Fibroblast of skin of back (primary cell): ENCODE measurements around the gene CSF1R. TPM values are rescaled to one million over a fixed set of nuclear protein-coding genes. Genes with fewer than 3 reads are reported as not detected.

Experiments
- DNase-seq: peaks from one replicate; pipeline ENCODE4 v3.0.0-alpha.2; 2013
- polyA plus RNA-seq, 2 experiments: library from polyadenylated mRNA; unstranded; fragments of 120-200 nt; gene quantifications; one replicate each; pipeline ENCODE4 v1.2.1, GENCODE V29; 2013; ENCODE audit not compliant: insufficient read length in 2 of 2

CSF1R gene
- polyA plus RNA-seq (2013, experiment 1 of 2; ENCODE audit: insufficient read length): 1.9 TPM
- 0.64 TPM for polyA plus RNA-seq (2013, experiment 2 of 2; ENCODE audit: insufficient read length)

DNA sequence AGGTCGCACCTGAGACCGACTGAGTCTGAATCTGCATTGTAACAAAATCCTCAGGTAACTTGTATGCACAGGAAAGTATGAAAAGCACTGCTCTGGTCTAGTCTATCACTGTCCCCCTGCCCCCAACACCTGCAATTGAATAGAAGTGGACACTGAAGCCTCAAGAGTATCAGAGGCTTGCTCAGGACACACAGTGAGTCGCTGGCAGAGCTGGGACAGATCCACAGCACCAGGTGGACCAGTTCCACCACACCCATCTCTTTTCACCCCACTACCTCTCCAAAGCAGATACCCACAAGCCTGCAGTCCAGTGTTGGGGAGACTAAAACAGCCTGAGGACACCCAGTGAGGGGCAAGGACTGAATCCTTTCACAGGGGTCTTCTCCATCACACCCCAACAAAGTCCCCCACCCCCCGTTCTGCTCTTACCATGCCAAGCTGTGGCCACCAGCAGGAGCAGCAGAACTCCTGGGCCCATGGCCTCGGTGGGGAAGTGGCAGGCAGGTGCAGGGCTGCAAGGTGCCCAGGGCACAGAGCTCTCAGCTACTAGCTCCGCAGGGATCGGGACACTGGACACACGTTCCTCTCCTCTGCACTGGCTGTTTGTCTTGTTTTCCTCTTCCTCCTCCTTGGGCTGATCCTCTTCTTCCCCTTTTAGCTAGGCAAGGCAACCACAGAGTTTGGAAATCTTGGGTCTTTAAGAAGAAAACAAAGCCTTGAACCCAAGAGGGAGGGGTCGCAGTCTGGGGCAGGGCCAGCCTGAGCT lies at the start of gene CSF1R:
TSS of gene CSF1R (minus strand) at position 605 of the 766 bp plus-strand sequence. CDS start at position 478, 127 bp downstream.
- DNase-seq: no peak

DNA sequence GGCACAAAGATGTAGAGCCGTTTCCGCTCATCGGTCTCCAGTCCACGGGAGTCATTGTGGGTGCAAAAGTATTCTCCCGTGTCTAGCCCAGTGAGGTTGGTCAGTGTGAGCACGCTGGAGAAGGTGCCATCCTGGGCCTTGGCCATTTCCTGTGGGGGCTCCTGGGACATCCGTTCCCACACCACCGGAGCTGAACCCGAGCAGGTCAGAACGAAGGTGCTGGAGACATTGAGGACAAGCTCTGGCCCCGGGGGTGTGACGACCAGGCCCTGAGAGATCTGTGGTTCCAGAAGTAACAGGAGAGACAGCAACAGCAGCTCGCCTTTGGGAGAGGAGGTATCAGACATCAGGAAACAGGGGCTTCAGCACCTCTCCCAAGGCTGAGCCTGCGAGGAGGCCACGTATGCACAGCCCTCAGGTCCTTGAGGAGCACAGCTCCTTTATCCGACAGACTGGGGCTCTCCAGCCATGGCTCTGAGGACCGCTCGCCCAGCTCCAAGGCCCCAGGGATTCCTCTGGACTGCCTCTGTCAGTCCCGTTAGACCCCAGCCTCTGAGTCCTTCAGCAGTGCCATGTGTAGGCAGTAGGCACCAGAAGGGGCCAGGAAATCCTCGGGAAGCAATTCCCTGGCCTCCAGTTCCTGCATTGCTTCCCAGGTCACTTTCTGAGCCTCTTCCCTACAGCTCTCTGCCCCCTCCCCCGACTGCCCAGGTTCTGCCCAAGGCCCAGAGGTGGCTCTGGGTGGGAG lies 49.4 kb upstream of the CSF1R start:
- DNase-seq: no peak

DNA sequence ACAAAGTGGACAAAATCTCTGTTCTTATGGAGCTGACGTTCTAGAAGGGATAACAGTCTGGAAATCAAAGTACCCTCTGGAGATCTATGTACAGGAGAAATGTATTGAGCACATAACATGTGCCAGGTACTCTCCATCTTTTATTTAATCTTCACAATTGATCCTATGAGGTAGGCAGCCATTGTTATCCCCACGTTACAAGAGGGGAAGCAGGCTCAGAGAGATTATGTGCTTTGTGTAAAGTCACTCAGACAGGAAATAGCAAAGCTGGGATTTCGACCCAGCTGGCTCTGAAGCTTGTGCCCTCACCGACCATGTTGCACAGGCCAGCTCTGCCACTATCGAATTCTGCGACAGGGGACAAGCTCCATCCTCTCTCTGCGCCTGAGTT lies 47.8 kb upstream of the CSF1R start:
- no peak for DNase-seq

DNA sequence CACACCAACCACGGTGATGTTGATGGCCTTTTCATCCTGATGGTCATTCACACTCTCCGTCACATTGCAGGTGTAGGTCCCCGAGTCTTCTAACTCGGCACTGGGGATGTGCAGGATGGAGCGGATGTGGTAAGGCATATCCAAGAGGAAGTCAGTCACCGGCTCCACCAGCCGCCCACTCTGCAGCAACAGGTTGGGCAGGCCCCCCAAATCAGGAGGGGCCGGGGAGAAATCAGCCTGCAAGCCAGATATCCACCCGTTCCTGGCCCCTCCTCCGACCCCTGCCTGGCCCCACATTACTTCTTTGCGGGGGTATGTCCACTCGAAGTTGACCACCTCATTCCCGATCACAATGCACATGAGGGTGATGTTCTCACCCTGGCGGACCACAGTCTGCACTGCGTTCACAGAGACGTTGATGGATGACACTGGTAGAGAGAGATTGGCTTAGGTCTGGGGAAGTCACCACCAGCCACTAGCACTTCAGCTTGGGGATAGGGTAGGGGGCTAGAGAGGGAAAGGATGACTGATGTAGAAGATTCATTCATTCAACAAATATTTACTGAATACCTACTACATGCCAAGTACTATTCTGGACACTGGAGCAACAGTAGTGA lies 47.3 kb upstream of the CSF1R start:
- no peak for DNase-seq

DNA sequence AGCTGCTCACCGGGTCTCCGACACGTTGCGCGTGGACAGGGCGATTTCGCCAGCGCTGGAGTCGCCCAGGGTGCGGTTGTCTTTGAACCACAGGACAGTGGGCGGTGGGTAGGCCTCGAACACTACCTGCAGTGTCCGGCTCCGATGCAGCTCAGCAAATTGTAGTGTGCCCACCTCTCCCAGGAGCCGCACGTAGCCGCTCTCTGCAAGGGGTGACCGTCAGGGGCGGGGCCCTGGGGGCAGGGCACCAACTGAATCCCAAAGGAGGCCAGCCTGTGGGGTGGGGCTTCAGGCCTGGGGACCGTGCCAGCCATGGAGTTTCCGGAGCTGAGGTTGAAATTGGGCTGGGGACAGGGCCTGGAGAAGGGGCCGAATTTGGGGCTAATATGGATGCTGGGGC lies 46.4 kb upstream of the CSF1R start:
- no peak for DNase-seq

DNA sequence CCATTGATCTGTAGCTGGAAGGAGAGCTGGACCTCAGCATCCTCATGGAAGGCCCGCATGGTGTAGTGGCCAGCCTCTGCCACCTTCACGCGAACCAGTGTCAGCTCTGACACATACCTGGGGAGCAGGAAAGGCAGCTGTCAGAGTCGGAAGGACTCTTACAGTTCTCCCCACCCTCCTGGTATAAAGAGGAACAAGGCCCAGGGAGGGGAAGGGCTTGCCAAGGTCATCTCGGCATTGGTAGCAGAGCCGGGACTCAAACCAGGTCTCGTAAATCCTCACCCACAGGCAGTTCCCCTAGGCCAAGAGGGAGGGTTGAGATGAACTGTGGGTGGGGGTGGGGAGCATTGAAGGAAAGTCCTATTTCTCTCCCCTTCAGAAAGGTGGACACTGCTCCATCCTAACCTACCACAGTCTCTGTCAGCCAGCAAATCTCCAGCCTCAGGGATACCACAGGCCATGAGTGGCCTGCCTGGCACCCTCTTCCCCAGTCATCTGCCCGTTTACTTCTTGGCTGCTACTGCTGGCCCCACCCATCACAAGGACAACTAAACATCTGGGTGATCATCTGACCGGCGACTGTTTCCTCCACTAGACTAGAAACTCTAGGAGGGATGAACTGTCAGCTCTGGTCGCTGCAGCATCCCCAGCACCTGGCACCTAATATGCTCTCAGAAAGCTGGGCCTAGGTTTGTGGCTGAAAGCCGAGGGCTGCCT lies 45.8 kb upstream of the CSF1R start:
- no peak for DNase-seq

DNA sequence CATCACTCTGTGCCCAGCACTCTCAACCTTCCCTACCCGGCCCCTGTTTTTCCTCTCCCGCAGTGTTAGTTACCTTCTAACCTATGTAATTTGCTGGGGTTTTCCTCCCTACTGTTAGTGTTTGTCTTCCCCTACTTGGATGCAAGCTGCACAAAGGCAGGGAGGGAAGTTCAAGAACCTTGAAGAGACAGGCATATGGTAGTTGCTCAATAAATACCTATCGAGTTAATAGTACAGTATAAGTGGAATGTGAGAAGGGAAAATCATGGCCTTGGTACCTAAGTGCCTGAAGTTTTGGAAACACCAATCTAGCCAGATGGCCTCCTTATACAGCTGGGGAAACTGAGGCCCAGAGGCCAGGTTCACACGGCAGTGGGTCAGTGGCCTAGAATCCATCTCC lies 45.1 kb upstream of the CSF1R start:
- no peak for DNase-seq

DNA sequence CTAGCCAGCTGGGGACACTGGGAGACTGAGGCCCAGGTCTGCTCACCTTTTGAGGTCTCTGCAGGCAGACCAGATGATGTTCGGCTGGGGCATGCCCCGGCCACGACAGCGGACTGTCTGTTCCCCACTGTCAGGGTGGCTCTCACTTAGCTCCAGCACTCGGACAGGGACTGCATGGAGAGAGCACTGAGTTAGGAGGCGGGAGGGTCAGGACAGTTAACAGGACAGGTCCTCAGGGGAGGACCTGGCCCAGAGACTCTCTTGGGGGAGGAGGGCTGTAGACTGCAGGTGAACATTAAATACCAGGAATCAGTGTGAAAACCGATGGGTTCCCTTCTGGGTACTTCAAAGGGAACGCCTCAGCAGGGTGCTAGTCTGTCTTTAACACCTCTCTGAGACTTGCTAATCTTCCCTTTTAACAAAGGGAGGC lies 44.2 kb upstream of the CSF1R start:
- DNase-seq: no peak

DNA sequence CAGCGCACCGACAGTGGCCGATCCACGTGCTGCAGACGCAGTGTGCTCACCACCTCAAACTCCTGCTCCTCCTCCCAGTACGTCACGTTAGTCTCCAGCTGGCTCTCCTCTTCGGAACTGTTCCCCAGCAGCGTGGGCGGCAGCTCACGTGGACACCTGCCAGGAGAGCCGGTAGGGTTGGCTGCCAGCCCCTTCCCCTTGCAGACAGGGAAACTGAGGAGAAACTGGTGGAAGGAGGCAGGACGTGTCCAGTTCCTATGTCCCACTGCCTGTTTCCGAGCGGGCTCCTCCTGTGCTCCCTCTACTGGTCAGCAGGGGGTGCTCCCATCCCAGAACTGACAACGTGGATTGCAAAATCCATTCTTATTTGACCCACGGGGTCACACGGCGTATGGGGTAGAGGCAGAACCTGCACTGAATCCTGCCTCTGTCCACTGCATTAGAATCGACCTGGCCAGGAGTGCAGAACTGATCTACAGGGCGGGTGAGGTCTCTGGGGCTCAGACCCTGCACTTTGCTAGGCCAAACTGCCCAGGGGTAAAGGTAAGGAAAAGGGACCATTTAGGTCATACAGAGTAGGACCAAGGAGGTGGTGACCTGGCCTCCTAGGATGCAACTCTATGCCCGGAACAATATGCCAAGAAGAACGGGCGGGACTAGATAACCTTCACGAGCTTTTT lies 43.6 kb upstream of the CSF1R start:
- DNase-seq: peak; percentile 59

DNA sequence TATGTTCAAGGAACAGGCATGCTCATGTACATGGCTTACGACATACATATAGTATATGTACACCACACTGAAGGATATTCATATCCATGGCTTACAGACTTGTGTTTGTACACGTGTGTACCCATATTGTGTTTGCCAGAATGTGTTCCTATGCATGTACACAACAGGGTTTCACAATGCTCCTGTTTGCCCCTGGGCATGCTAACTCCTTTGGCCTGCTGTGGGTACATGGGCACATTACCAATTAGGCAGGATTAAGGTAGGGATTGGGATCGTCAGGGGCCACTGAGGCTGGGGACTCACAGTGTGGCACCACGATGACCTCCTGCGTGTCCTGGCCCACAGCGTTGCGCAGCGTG lies 43.1 kb upstream of the CSF1R start:
- DNase-seq: no peak

DNA sequence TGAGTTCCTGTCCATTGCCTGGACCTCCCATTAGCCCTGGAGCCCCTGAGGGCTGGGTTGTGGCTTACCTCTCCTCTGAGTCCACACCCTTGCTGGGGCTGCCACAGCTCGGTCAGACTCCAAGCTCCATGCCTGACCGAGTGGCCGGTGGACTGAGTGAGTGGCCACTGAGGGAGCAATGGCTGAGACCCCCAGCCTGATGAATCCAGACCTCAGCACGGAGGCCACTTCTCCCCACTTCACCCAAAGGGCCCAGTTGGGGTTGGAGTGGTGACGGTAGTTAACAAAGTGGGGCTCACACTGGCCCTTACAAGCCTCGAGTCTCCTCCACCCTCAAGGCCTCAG lies 40.5 kb upstream of the CSF1R start:
- DNase-seq: no peak

DNA sequence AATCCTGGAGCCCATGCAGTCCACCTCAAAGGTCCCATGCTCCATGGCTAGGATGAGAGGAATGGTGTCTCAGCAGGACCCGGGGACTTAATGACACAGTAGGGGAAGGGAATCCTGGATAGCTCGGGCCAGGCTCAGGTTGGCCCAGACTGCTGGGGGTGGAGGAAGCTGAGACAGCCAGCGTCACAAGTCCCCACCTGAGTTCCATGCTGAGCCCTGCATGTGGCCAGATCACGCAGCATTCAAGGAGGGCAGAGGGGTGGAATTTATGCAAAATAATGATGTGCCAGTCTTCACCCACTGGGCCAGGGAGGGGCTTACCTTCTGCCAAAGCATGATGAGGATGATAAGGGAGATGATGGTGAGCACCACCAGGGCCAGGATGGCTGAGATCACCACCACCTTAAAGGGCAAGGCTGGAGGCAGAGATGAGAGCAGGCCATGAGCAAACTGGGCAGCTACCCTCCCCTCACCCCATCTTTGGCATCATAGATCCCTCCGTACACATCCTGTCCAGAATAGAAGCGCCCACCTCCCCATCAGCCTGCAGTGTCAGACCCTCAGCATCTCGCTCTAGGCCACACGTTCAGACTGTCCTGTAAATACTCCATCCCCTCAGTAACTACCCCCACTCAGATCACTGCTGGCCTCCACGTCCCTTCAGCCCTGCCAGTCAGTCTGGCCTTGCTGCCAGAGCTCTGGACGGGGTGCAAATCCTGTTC lies 40.0 kb upstream of the CSF1R start:
- no peak for DNase-seq

DNA sequence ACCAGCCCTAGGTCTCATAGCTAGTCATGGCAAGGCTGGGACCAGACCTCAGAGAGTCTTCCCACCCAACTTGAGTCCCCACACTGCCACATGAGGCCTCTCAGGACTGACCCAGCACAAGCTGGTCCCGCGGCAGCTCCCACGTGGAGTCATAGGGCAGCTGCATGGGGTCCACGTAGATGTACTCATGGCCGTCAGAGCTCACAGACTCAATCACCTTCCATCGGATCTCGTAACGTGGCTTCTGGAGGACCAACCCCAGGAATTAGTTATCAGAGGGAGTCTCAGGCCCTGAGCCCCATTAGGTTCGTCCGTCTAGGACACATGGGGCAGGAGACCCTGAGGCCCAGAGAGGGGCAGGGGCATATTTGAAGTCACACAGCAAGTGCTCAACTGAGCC lies 39.0 kb upstream of the CSF1R start:
- no peak for DNase-seq

DNA sequence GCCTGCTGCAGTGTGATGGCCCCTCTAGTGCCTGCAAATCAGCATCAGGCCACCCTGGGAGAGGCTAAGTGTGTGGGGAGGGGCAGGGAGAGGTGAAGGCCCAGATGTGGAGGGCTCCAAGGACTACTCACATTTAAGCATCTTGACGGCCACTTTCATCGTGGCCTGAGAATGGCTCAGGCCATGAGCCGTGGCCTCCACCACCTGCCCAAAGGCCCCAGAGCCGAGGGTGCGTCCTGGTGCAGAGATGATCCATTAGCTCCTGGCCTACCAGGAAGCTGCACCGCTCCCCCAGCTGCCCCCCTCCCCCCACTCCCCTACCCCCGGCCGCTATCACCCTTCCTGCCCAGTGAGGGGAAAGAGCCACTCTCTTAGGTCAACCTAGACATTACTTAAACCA lies 38.2 kb upstream of the CSF1R start:
- no peak for DNase-seq

DNA sequence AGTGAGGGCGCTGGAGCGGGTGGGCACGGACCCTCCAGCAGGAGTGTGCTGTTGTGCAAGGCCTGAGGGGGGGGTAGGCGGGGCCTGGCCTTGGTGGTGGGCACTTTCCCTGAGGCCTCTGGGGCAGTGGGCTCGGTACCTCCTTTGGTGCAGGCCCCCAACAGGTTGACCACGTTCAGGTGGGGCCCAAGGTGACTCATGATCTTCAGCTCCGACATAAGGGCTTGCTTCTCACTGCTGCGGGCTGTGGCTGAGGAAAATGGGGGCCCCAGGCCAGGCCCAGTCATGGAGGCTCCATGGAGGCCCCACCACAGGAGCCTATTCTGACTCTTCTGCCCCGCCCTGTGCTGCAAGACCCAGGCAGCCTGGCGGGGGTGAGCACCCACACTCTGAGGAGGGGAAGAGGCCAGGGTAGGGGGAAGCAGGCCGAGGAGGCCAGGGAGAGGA lies 37.8 kb upstream of the CSF1R start:
- DNase-seq: no peak

DNA sequence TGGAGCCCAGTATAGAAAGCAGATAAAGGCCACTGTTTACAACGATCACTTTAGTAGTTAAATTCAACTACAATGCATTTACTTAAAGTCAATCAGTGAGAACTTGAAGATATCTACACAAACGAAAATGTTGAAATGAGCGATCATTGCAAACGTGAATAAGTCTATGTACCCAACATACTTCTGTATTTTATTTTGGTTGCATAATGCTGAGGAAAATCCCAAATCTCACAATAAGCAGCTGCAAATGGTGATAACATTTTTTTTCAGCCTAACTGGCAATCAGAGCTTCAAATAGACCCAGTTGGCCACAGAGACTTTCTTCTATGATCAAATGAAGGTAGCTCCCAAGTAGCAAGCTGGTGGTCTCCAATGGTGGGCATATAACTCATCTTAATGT lies 37.2 kb upstream of the CSF1R start:
- no peak for DNase-seq

DNA sequence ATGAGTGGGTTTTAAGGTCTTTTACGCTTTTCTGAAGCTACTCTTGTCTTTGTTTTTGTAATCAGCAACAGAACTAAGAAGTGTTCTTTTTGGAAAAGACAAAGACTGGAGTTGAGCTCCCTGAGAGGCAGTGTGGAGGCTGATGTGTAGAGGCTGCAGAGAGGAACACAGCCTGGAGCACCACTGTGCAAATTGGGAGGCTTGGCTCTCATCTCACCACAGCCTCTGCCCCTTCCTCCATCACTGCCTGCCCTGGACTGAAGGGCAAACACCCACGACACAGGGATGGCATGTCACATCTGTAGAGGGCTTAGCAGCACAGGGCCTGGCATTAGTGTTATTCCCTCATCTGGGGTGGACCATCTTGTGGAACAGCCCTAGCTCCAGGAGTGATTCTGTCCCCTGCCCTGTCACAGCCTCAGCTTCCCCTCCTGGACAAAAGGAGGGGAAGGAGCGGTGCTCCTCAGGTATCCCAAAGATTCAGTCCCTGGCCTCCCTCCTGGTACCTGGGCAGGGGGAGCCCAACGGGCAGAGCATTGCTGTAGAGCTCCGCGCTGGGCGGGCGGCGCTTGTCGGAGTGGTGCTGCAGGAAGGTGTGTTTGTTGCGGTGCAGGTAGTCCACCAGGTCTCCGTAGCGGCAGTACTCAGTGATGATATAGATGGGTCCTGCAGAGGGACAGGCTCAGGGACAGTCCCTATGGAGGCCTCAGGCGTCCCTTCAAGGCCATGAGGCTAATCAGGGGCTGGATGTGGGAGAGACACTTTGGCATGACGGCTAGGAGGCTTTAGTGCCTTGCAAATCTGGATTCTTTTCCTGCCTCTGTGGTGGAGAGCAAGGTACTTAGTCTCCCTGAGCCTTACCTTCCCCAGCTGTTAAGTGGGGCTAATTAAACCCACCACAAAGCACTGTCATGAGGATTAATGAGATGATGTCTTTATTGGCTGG lies 36.5 kb upstream of the CSF1R start:
- no peak for DNase-seq

DNA sequence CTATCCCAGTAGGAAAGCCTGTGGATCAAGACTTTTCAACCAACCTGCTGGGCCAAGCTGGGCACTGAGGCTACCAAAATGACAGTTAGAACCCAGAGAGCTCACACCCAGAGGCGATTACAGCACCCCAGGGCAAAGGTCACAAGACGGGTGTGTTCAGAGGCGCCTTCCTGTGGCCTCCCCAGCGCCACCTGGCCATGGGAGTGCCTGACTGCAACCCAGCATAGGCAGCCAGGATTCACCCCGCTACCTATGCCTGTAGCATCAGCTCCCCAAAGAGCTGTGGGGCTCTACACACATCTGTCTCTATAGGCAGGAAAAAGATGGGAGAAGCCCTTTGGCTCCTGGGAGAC lies 35.8 kb upstream of the CSF1R start:
- DNase-seq: no peak

DNA sequence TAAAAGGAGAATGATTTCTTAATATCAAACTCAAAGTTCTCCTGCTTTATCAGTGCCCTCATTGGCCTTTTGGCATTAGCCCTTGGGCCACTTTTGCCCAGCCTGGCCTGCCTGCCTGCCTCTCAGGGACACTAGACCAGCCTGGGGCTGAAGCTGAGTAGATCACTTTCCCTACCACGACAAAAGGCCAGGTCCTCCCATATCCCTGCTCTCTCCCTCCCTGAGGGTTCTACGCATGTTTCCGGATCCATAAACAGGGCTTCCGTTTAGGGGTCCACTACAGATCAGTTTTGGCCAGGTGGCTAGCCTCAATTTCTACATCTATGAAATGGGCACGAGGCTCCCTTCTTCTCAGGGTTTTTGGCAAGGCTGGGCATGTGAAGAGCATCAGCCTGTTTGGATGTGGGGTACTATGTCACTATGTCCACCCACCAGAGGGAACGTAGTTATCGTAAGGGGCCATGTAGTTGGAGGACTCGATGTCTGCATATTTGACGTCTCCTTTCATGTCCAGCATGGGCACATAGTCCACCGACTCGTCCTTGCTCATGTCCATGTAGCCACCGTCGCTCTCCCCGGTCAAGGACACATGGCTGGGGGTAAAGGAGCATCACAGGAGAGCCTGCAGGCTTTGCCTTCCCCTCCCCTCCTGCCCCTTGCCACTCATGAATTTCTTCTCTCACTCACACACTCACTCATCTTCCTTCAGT lies 35.2 kb upstream of the CSF1R start:
- no peak for DNase-seq
